ENCODE measurements around the gene UBE2J1. TPM values are rescaled to one million over a fixed set of nuclear protein-coding genes. Genes with fewer than 3 reads are reported as not detected.

The UBE2J1 gene
- total and polyA plus RNA-seq, 2 donors (not counting 3 experiments of a cell fraction or from before 2014, with no cell fraction given): 44.4 to 96.6 TPM

DNA sequence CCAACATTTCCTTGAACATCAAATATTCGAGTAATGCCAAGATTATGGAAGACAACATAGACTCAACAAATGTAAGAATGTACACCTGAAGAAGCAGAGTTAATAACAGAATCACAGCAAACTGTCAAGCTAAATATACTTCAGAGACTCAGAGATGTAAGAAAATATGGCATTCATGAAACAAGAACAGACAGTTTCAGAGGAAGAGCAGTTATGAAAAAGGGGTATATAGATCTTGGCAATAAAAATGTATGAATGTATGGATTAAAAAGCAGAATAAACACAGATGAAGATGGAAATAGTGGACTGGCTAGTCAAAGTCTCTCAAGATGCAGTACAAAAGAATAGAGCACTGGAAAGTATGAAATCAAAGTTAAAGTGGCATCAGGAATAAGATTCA is 41.1 kb upstream of the UBE2J1 start:
- POLR2A ChIA-PET: no interaction called here
- no peaks in the 10 kb centered on the region for H3K9me3 ChIP-seq (replicated peaks; ENCODE audit: control insufficient read depth, insufficient read depth, low read length)
- H3K79me2 ChIP-seq (ENCODE audit: control insufficient read depth, insufficient read depth, low read length): no peaks in the 10 kb centered on the region
- no peak overlapping the region for H2AFZ ChIP-seq (ENCODE audit: low read depth, low read length)
- H3K4me3 ChIP-seq (replicated peaks in 1 of 3; ENCODE audit: insufficient read depth in 1 of 3, low read depth in 1 of 3, low read length in 3 of 3): no peak overlapping the region
- DNase-seq (ENCODE audit: low read depth, low spot score) (no peak), FAIRE-seq (no peak)
- H3K27me3 ChIP-seq (ENCODE audit: control insufficient read depth in 2 of 2, insufficient read depth in 2 of 2, low read length in 2 of 2): peaks cover 6 to 8% of the 10 kb centered on the region in 2 experiments
- H4K20me1 ChIP-seq (replicated peaks; ENCODE audit: control insufficient read depth, extremely low read depth, insufficient read depth, low read length): no peaks in the 10 kb centered on the region
- dilution Hi-C loops (cut with MboI; ENCODE audit: extremely low pct_ligation_motif_present, low sequenced_read_pairs): no loop called here
- no peak overlapping the region for H3K27ac ChIP-seq (ENCODE audit: insufficient read depth, low read depth, low read length)
- CTCF ChIA-PET: no interaction called here
- H3K36me3 ChIP-seq (ENCODE audit: control insufficient read depth in 2 of 2, extremely low read depth in 1 of 2, insufficient read depth in 2 of 2, low read length in 2 of 2): no peaks in the 10 kb centered on the region
- H3K4me2 ChIP-seq (ENCODE audit: insufficient read depth, low read length): no peak overlapping the region
- H3K4me1 ChIP-seq (ENCODE audit: control insufficient read depth, extremely low read depth, insufficient read depth, low read length): no peaks in the 10 kb centered on the region
- intact Hi-C loops (cut with micrococcal nuclease): no loop called here
- no TSS peak for BruUV-seq (replicated peaks)
- H3K9me1 ChIP-seq (replicated peaks; ENCODE audit: control insufficient read depth, extremely low read depth, insufficient read depth, low read length): no peaks in the 10 kb centered on the region
- H3K9ac ChIP-seq (replicated peaks; ENCODE audit: extremely low read depth, insufficient read depth, low read length): no peak overlapping the region
- TF ChIP-seq, protein P1, sequence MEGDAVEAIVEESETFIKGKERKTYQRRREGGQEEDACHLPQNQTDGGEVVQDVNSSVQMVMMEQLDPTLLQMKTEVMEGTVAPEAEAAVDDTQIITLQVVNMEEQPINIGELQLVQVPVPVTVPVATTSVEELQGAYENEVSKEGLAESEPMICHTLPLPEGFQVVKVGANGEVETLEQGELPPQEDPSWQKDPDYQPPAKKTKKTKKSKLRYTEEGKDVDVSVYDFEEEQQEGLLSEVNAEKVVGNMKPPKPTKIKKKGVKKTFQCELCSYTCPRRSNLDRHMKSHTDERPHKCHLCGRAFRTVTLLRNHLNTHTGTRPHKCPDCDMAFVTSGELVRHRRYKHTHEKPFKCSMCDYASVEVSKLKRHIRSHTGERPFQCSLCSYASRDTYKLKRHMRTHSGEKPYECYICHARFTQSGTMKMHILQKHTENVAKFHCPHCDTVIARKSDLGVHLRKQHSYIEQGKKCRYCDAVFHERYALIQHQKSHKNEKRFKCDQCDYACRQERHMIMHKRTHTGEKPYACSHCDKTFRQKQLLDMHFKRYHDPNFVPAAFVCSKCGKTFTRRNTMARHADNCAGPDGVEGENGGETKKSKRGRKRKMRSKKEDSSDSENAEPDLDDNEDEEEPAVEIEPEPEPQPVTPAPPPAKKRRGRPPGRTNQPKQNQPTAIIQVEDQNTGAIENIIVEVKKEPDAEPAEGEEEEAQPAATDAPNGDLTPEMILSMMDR (IDR thresholded peaks at IDR 0.05; ENCODE audit: extremely low read depth in 1 of 2, insufficient read depth in 1 of 2, low read depth in 1 of 2, low read length in 2 of 2): no peak
- TF ChIP-seq FOS (IDR thresholded peaks at IDR 0.05; ENCODE audit: borderline replicate concordance, insufficient read depth, low read length): no peak
- no peak for TF ChIP-seq GATA2 (IDR thresholded peaks at IDR 0.05; ENCODE audit: insufficient read depth, insufficient read length, low read depth, low read length)
- TF ChIP-seq POLR2AphosphoS5 (IDR thresholded peaks at IDR 0.05; ENCODE audit: insufficient read depth, low read depth, low read length): no peak
- TF ChIP-seq MYC (IDR thresholded peaks at IDR 0.05; ENCODE audit: low read depth, low read length): no peak
- no peak for TF ChIP-seq POLR2A (IDR thresholded peaks at IDR 0.05; ENCODE audit: low read depth, low read length)
- no peak for TF ChIP-seq JUN (IDR thresholded peaks at IDR 0.05; ENCODE audit: borderline replicate concordance, insufficient read depth, insufficient read length, low read depth)
- TF ChIP-seq EZH2 (IDR thresholded peaks at IDR 0.05; ENCODE audit: borderline replicate concordance, low read depth, low read length, severe bottlenecking): no peak
- no peak for TF ChIP-seq MAX (IDR thresholded peaks at IDR 0.05; ENCODE audit: insufficient read depth, insufficient read length)

All from endothelial cell of umbilical vein (primary cell).